Measurements from ENCODE around the gene HDAC1.
"Not testable (repeated sequence)": the region's sequence is repeated elsewhere in the genome, so short reads cannot be mapped to it uniquely, and the experiment has no call there.

The HDAC1 gene

GRCh38 chr1:32249831-32250525 lies 41.9 kb upstream of the HDAC1 start:
- ChIA-PET CTCF (interaction anchor here (0.6 kb wide), 2 partner anchors 183 to 268 kb away, joined by 3 read pairs; no protein-coding TSS in a partner anchor), POLR2A (ENCODE audit: low non-redundant PET) (no interaction called here)

DNA sequence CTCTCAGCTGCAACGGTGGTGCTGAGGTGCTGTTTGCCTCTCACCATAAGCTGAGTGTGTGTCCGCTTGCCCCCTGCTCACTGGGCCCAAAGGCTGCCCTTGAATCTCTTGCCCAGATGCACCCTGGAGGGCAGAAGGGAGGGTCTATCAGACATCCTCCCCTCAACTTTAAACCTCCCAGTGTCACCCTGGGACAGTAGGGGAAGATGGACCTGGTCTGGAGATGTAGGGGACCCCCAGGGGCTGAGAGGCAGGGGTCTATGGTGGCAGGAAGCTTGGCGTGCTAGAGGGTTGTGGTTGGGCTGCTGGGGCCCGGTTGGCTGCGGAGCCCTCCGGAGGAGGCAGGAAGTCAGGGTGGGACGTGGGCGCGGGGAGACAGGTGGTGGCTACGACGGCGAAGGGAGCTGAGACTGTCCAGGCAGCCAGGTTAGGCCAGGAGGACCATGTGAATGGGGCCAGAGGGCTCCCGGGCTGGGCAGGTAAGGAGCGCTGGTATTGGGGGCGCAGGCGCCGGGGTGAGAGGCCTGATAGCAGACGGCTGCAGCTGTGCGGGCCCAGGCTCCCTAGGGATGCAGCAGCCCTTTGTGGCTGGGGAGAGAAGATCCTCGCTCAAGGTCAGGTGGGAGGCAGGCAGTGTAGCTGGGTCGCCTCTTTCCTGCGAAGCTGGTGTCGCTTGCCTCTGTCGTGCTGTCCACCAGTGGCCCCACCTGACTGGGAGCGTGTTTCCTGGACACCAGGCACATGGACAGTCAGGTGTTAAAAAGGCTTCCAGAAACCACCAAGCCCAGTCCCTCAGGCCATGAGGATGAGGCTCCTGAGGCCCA lies 40.8 kb upstream of the HDAC1 start, which contains the start of gene LCK:
LCK (plus strand) TSS at position 373 of the 824 bp plus-strand sequence. CDS start 23,065 bp downstream, outside the sequence.
- ChIA-PET CTCF (interaction anchor here (0.7 to 0.9 kb wide), 2 partner anchors 36 to 1595 kb away, joined by 3 read pairs; no protein-coding TSS in a partner anchor), POLR2A (ENCODE audit: low non-redundant PET) (no interaction called here)
- DNase-seq (ENCODE audit: low spot score): no peak
- TF ChIP-seq, protein P1, sequence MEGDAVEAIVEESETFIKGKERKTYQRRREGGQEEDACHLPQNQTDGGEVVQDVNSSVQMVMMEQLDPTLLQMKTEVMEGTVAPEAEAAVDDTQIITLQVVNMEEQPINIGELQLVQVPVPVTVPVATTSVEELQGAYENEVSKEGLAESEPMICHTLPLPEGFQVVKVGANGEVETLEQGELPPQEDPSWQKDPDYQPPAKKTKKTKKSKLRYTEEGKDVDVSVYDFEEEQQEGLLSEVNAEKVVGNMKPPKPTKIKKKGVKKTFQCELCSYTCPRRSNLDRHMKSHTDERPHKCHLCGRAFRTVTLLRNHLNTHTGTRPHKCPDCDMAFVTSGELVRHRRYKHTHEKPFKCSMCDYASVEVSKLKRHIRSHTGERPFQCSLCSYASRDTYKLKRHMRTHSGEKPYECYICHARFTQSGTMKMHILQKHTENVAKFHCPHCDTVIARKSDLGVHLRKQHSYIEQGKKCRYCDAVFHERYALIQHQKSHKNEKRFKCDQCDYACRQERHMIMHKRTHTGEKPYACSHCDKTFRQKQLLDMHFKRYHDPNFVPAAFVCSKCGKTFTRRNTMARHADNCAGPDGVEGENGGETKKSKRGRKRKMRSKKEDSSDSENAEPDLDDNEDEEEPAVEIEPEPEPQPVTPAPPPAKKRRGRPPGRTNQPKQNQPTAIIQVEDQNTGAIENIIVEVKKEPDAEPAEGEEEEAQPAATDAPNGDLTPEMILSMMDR (conservative IDR thresholded peaks at IDR 0.05; ENCODE audit: low read depth): no peak
- H3K27ac ChIP-seq: peak within 1 kb of the TSS; percentile 50

More at GRCh38 chr1:32249831-32250525, 41.9 kb upstream of the HDAC1 start:
- peak; percentile 59 for DNase-seq (ENCODE audit: low spot score)
- TF ChIP-seq, protein P1 (conservative IDR thresholded peaks at IDR 0.05; ENCODE audit: low read depth): no peak
- H3K27ac ChIP-seq: peak overlapping the region; percentile 50

DNA sequence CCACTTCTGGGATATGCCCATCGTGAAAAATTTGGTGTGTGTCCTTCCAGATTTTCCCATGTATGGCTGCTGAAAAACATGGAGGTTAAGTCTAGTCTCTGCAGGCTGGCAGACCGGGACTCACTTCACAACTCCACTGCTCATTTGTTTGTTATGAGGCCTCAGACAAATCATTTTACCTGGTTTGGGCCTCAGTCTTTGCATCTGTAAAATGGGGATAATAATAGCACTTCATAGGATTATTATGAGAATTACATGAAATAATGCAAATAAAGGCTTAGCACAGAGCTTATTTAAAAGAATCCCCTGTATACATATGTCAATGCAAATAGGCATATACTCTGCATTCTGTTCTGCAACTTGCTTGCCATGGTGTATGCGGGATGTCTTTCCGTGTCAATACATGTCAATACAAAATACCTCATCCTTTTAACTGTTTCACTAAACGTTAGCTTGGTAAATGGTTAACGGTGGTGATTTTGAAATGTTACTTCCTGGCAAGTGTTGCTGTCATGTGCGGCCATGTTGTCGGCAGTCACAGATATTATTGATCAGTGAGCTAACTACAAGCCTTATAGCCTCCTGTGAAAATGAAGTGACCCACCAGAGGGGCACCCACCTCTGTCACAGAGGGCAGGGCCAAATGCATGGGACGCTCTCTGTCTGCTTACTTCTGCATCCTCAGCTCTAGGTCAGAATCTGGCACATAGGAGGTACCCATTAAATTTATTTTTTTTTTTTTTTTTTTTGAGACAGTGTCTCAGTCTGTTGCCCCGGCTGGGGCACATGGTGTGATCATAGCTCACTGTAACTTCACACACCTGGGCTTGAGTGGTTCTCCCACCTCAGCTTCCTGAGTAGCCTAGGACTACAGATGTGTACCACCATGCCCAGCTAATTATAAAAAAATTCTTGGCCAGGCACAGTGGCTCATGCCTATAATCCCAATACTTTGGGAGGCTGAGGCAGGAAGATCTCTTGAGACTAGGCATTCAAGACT lies 36.5 kb upstream of the HDAC1 start:
- DNase-seq (ENCODE audit: low spot score): no peak
- ChIA-PET CTCF (interaction anchor here (0.6 kb wide), 1 partner anchor 193 kb away, joined by 3 read pairs; no protein-coding TSS in a partner anchor), POLR2A (ENCODE audit: low non-redundant PET) (no interaction called here)
- no peak overlapping the region for H3K27ac ChIP-seq
- TF ChIP-seq, protein P1 (conservative IDR thresholded peaks at IDR 0.05; ENCODE audit: low read depth): no peak

DNA sequence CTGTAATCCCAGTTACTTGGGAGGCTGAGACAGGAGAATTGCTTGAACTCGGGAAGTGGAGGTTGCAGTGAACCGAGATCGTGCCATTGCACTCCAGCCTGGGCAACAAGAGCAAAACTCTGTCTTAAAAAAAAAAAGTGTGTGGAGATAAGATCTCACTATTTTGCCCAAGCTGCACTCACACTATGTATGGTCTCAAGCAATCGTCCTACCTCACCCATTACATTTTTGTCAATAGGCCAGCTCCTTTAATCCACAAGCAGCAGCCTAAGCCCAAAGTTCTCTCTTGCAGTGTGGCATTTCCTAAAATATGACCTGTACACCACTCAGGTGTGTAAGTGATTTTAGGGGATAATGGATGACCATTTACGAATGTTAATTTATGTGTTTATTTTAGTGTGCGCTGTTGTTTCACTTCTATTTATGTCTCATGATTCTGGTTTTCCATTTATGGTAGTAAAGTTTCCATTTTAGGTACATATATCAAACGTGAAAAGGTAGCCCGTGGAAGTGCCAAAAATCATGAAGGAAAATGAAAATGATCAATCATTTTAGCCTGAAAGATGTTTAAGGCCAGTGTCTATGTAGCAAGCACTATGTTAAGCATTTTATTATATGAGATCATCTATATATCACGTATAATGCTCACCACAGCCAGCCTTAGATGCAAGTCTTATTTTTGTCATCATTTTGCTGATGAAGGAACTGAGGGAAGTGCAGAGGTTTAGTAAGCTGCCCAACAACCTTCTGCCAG lies 35.2 kb upstream of the HDAC1 start:
- H3K27ac ChIP-seq: no peak overlapping the region
- no peak for DNase-seq (ENCODE audit: low spot score)
- ChIA-PET POLR2A (ENCODE audit: low non-redundant PET) (no interaction called here), CTCF (no interaction called here)
- TF ChIP-seq, protein P1 (conservative IDR thresholded peaks at IDR 0.05; ENCODE audit: low read depth): no peak

GRCh38 chr1:32257227-32257508 lies 34.7 kb upstream of the HDAC1 start:
- DNase-seq (ENCODE audit: low spot score): no peak
- ChIA-PET CTCF (no interaction called here), POLR2A (ENCODE audit: low non-redundant PET) (no interaction called here)
- TF ChIP-seq, protein P1 (conservative IDR thresholded peaks at IDR 0.05; ENCODE audit: low read depth): no peak
- no peak overlapping the region for H3K27ac ChIP-seq

DNA sequence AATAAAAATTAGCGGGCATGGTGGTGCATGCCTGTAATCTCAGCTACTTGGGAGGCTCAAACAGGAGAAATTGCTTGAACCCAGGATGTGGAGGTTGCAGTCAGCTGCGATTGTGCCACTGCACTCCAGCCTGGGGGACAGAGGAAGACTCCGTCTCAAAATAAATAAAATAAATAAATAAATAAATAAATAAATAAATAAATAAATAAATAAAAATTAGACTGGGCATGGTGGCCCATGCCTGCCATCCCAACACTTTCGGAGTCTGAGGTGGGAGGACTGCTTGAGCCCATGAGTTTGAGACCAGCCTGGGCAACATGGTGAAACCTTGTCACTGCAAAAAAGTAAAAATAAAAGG lies 28.7 kb upstream of the HDAC1 start:
- CTCF ChIA-PET; H3K27ac ChIP-seq; DNase-seq (ENCODE audit: low spot score): not testable (repeated sequence)
- POLR2A ChIA-PET (ENCODE audit: low non-redundant PET): interaction anchor here (0.6 kb wide), 1 partner anchor 385 kb away, joined by 10 read pairs; no protein-coding TSS in a partner anchor

Data from RWPE1 (cell line).